ENCODE results near the gene RUNX2. TPM values are rescaled to one million over a fixed set of nuclear protein-coding genes. Genes with fewer than 3 reads are reported as not detected.

Gene RUNX2
- polyA plus RNA-seq, 1 donor (not counting 4 experiments of a cell fraction or from before 2014, with no cell fraction given): 1.4 TPM

GRCh38 chr6:45707176-45707575, 379.0 kb downstream of the RUNX2 start:
- H3K4me2 ChIP-seq (ENCODE audit: control insufficient read depth, extremely low read depth, insufficient read depth, low read depth, low read length): no peak overlapping the region
- no peak overlapping the region for H3K9ac ChIP-seq (ENCODE audit: control insufficient read depth, extremely low read depth, insufficient read depth, low read length)
- H3K79me2 ChIP-seq (ENCODE audit: control insufficient read depth, insufficient read depth, low read length): no peaks in the 10 kb centered on the region
- H3K36me3 ChIP-seq (ENCODE audit: control insufficient read depth in 2 of 2, extremely low read depth in 1 of 2, insufficient read depth in 2 of 2, low read length in 2 of 2): no peaks in the 10 kb centered on the region
- no peak overlapping the region for H3K27ac ChIP-seq (ENCODE audit: control insufficient read depth, insufficient read depth, low read length)
- dilution Hi-C loops (cut with MboI; ENCODE audit: extremely low pct_ligation_motif_present, low sequenced_read_pairs): loop anchor here (25.0 kb wide), 1 partner anchor 320 kb away; the partner anchor contains the start of gene SUPT3H
- H3K4me1 ChIP-seq (ENCODE audit: control insufficient read depth, extremely low read depth, insufficient read depth, low read length): peaks cover 14% of the 10 kb centered on the region
- FAIRE-seq: no peak
- no peaks in the 10 kb centered on the region for H3K9me1 ChIP-seq (ENCODE audit: control insufficient read depth, extremely low read depth, insufficient read depth, low read length)
- H3K27me3 ChIP-seq (ENCODE audit: control insufficient read depth, extremely low read depth, insufficient read depth, low read length): no peaks in the 10 kb centered on the region
- H2AFZ ChIP-seq (ENCODE audit: control insufficient read depth, low read length): no peak overlapping the region
- no peaks in the 10 kb centered on the region for H3K9me3 ChIP-seq (ENCODE audit: control insufficient read depth, low read depth, low read length)
- no peak for TF ChIP-seq CTCF (optimal IDR thresholded peaks at IDR 0.05 in 1 of 3, IDR thresholded peaks at IDR 0.05 in 1 of 3, conservative IDR thresholded peaks at IDR 0.05 in 1 of 3; ENCODE audit: extremely low read depth in 1 of 3, insufficient read depth in 2 of 3, low read length in 3 of 3)
- TF ChIP-seq EZH2 (IDR thresholded peaks at IDR 0.05; ENCODE audit: low read length): no peak
- no peak for DNase-seq (ENCODE audit: low read depth, low spot score)
- no peak overlapping the region for H3K4me3 ChIP-seq (ENCODE audit: control insufficient read depth in 2 of 3, extremely low read depth in 1 of 3, insufficient read depth in 2 of 3, low read depth in 1 of 3, low read length in 3 of 3)
- no peaks in the 10 kb centered on the region for H4K20me1 ChIP-seq (ENCODE audit: control insufficient read depth, extremely low read depth, insufficient read depth, low read length)

- Histone ChIP-seq H4K20me1 (ENCODE audit: control insufficient read depth, extremely low read depth, insufficient read depth, low read length) (no peaks in the 10 kb centered on the region), H3K27ac (ENCODE audit: control insufficient read depth, insufficient read depth, low read length) (no peak overlapping the region), H3K9ac (ENCODE audit: control insufficient read depth, extremely low read depth, insufficient read depth, low read length) (no peak overlapping the region), H3K4me1 (ENCODE audit: control insufficient read depth, extremely low read depth, insufficient read depth, low read length) (no peaks in the 10 kb centered on the region), H3K36me3 (ENCODE audit: control insufficient read depth in 2 of 2, extremely low read depth in 1 of 2, insufficient read depth in 2 of 2, low read length in 2 of 2) (no peaks in the 10 kb centered on the region), H3K9me1 (ENCODE audit: control insufficient read depth, extremely low read depth, insufficient read depth, low read length) (no peaks in the 10 kb centered on the region), H3K9me3 (ENCODE audit: control insufficient read depth, low read depth, low read length) (no peaks in the 10 kb centered on the region), H3K4me3 (ENCODE audit: control insufficient read depth in 2 of 3, extremely low read depth in 1 of 3, insufficient read depth in 2 of 3, low read depth in 1 of 3, low read length in 3 of 3) (no peak overlapping the region), H3K27me3 (ENCODE audit: control insufficient read depth, extremely low read depth, insufficient read depth, low read length) (no peaks in the 10 kb centered on the region), H3K4me2 (ENCODE audit: control insufficient read depth, extremely low read depth, insufficient read depth, low read depth, low read length) (no peak overlapping the region), H2AFZ (ENCODE audit: control insufficient read depth, low read length) (no peak overlapping the region), H3K79me2 (ENCODE audit: control insufficient read depth, insufficient read depth, low read length) (no peaks in the 10 kb centered on the region)
- FAIRE-seq (no peak), DNase-seq (ENCODE audit: low read depth, low spot score) (no peak)
- dilution Hi-C loops (cut with MboI; ENCODE audit: extremely low pct_ligation_motif_present, low sequenced_read_pairs): loop anchor here (25.0 kb wide), 1 partner anchor 322 kb away; the partner anchor contains the start of gene SUPT3H
- TF ChIP-seq EZH2 (IDR thresholded peaks at IDR 0.05; ENCODE audit: low read length) (no peak), CTCF (optimal IDR thresholded peaks at IDR 0.05 in 1 of 3, IDR thresholded peaks at IDR 0.05 in 1 of 3, conservative IDR thresholded peaks at IDR 0.05 in 1 of 3; ENCODE audit: extremely low read depth in 1 of 3, insufficient read depth in 2 of 3, low read length in 3 of 3) (no peak)
These were observed 381.7 kb downstream of the RUNX2 start for GRCh38 chr6:45709781-45710220.
